IPS-NIHi7 (cell line): ENCODE results near the gene CTNNA3.

Experiments used
- DNase-seq: peaks from one replicate; pipeline ENCODE4 v3.0.0; 2012; ENCODE audit warnings: mixed read lengths; ENCODE audit errors: extremely low spot score

The CTNNA3 gene

GRCh38 chr10:66811211-66811610 lies 884.8 kb downstream of the CTNNA3 start:
- DNase-seq: no peak

GRCh38 chr10:66809402-66809801 lies 886.6 kb downstream of the CTNNA3 start:
- DNase-seq: no peak

- DNase-seq: no peak
Measured at GRCh38 chr10:66805612-66806011, 890.4 kb downstream of the CTNNA3 start.

- no peak for DNase-seq
Measured at GRCh38 chr10:66804962-66805361, 891.0 kb downstream of the CTNNA3 start.

- no peak for DNase-seq
Measured at GRCh38 chr10:66803174-66803573, 892.8 kb downstream of the CTNNA3 start.

GRCh38 chr10:66799474-66799873 lies 896.5 kb downstream of the CTNNA3 start:
- no peak for DNase-seq

- no peak for DNase-seq
Measured at GRCh38 chr10:66795866-66796265, 900.1 kb downstream of the CTNNA3 start.

GRCh38 chr10:66792441-66792840 lies 903.6 kb downstream of the CTNNA3 start:
- no peak for DNase-seq

GRCh38 chr10:66788178-66788987 lies 907.6 kb downstream of the CTNNA3 start:
- DNase-seq: no peak

- no peak for DNase-seq
Measured at GRCh38 chr10:66786709-66787108, 909.3 kb downstream of the CTNNA3 start.

- no peak for DNase-seq
Measured at GRCh38 chr10:66784770-66785169, 911.2 kb downstream of the CTNNA3 start.

- no peak for DNase-seq
Measured at GRCh38 chr10:66783316-66783715, 912.7 kb downstream of the CTNNA3 start.

GRCh38 chr10:66782776-66783175 lies 913.2 kb downstream of the CTNNA3 start:
- no peak for DNase-seq

- DNase-seq: no peak
Measured at GRCh38 chr10:66782144-66782543, 913.9 kb downstream of the CTNNA3 start.

GRCh38 chr10:66780796-66781195 lies 915.2 kb downstream of the CTNNA3 start:
- no peak for DNase-seq

GRCh38 chr10:66778351-66778750 lies 917.6 kb downstream of the CTNNA3 start:
- no peak for DNase-seq

GRCh38 chr10:66777665-66778064 lies 918.3 kb downstream of the CTNNA3 start:
- no peak for DNase-seq

- DNase-seq: no peak
Measured at GRCh38 chr10:66773472-66773817, 922.5 kb downstream of the CTNNA3 start.

GRCh38 chr10:66772548-66773471 lies 923.2 kb downstream of the CTNNA3 start:
- no peak for DNase-seq

- no peak for DNase-seq
Measured at GRCh38 chr10:66767707-66768106, 928.3 kb downstream of the CTNNA3 start.

- no peak for DNase-seq
Measured at GRCh38 chr10:66762218-66762729, 933.7 kb downstream of the CTNNA3 start.

- no peak for DNase-seq
Measured at GRCh38 chr10:66760941-66761340, 935.1 kb downstream of the CTNNA3 start.

GRCh38 chr10:66755474-66755873 lies 940.5 kb downstream of the CTNNA3 start:
- DNase-seq: no peak
